Neural crest cell (in vitro differentiated cells): ENCODE measurements around the gene HMGB3. TPM values are rescaled to one million over a fixed set of nuclear protein-coding genes. Genes with fewer than 3 reads are reported as not detected.

ENCODE experiments used
- DNase-seq: peaks from one replicate; pipeline ENCODE4 v3.0.0; 2021; ENCODE audit warnings: low read depth, mixed read lengths, low spot score
- H3K27ac Mint-ChIP-seq: one replicate; pipeline ENCODE4 v1.8.0; 2021; ENCODE audit warnings: mild to moderate bottlenecking, mixed read lengths; ENCODE audit not compliant: unreplicated experiment
- H3K27me3 Mint-ChIP-seq: 2 replicates; pipeline ENCODE4 v1.8.0; 2021; ENCODE audit warnings: low read depth, mild to moderate bottlenecking, mixed read lengths
- H3K36me3 Mint-ChIP-seq: 2 replicates; pipeline ENCODE4 v1.8.0; 2021; ENCODE audit warnings: low read depth, mild to moderate bottlenecking, mixed read lengths
- H3K4me1 Mint-ChIP-seq: 2 replicates; pipeline ENCODE4 v1.8.0; 2021; ENCODE audit warnings: mixed read lengths
- H3K4me3 Mint-ChIP-seq: one replicate; pipeline ENCODE4 v1.8.0; 2021; ENCODE audit warnings: mild to moderate bottlenecking, mixed read lengths
- H3K9me3 Mint-ChIP-seq: 2 replicates; pipeline ENCODE4 v1.8.0; 2021; ENCODE audit warnings: mixed read lengths
- long read RNA-seq: library from polyadenylated mRNA; unstranded; transcript quantifications from one replicate; pipeline ENCODE4 v2.0.0, GENCODE V29; 2020
- total RNA-seq: library from RNA; stranded (reverse); gene quantifications from 2 replicates; pipeline ENCODE4 v1.2.1, GENCODE V29; 2021
- TF ChIP-seq, protein P1 (sequence below): fragments of 200-600 bp; sonication (generic); conservative IDR thresholded peaks from 2 replicates; pipeline ENCODE4 v1.5.0; 2021; ENCODE audit warnings: antibody characterized with exemption, mild to moderate bottlenecking

The HMGB3 gene
- total RNA-seq = 275 and 277 TPM in 2 replicates
- long read RNA-seq, transcript HMGB3-201 (5 exons, 3,560 nt) = major isoform, 430 of 528 reads
- long read RNA-seq, partial matches to known transcripts = 52 of 528 reads
- long read RNA-seq, other reads (novel, unspliced or antisense) = 42 of 528 reads

- Mint-ChIP-seq H3K36me3 (peaks cover 19% of the 10 kb centered on the region), H3K4me1 (peaks cover 14% of the 10 kb centered on the region), H3K27me3 (peaks cover 9% of the 10 kb centered on the region), H3K27ac (peak within 1 kb of the TSS; percentile 35), H3K9me3 (no peaks in the 10 kb centered on the region), H3K4me3 (peak within 1 kb of the TSS; percentile 87)
- TF ChIP-seq, protein P1, sequence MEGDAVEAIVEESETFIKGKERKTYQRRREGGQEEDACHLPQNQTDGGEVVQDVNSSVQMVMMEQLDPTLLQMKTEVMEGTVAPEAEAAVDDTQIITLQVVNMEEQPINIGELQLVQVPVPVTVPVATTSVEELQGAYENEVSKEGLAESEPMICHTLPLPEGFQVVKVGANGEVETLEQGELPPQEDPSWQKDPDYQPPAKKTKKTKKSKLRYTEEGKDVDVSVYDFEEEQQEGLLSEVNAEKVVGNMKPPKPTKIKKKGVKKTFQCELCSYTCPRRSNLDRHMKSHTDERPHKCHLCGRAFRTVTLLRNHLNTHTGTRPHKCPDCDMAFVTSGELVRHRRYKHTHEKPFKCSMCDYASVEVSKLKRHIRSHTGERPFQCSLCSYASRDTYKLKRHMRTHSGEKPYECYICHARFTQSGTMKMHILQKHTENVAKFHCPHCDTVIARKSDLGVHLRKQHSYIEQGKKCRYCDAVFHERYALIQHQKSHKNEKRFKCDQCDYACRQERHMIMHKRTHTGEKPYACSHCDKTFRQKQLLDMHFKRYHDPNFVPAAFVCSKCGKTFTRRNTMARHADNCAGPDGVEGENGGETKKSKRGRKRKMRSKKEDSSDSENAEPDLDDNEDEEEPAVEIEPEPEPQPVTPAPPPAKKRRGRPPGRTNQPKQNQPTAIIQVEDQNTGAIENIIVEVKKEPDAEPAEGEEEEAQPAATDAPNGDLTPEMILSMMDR = no peak
- DNase-seq = peak; percentile 78
Measured at GRCh38 chrX:150982788-150983520, at the start of gene HMGB3. Gene HMGB3, plus strand, starts transcription at chrX:150983335. Its CDS starts 2,265 bp downstream, at chrX:150985600.

DNA sequence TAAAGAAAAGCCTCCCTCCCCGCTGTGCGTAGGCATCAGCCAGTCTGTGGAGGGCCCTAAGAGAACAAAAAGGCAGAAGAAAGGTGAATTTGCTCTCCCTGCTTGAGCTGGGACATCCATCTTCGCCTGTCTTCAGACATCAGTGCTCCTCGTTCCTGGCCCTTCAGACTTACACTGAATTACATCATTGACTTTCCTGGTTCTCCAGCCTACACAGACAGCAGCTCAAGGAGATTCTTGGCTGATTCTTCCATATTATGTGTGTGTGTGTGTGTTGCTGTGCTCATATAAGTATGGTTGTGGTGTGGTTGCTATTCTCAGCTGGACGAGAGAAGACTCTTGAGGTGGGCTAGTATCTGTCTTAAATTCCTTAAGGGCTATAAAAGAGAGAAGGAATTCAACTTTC, 49.2 kb upstream of the HMGB3 start:
- no peak overlapping the region for H3K27ac Mint-ChIP-seq
- H3K4me1 Mint-ChIP-seq = no peaks in the 10 kb centered on the region
- H3K36me3 Mint-ChIP-seq = peaks cover 2% of the 10 kb centered on the region
- TF ChIP-seq, protein P1 = no peak
- no peak for DNase-seq
- no peak overlapping the region for H3K4me3 Mint-ChIP-seq
- H3K9me3 Mint-ChIP-seq = peaks cover 2% of the 10 kb centered on the region
- no peaks in the 10 kb centered on the region for H3K27me3 Mint-ChIP-seq

DNA sequence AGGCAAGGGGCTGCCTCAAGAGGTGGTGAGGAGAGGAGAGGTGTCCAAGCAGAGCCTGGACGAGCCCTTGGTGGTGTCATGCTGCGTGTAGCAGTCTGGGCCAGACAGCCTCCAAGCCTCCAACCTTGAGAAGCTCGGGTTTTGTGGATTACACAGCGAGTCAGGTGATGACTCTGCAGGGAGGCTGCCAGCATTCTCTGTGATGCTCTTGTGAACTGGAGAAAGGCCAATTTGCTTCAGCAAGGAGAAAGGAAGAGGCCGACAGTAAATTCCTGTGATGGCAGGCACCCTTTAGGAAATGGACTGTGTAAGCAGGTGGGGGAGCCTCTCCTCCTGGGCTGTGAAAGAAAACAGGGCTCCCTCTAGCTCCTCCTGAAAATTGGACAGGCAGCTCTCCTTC, 48.7 kb upstream of the HMGB3 start:
- TF ChIP-seq, protein P1 = no peak
- Mint-ChIP-seq H3K27me3 (no peaks in the 10 kb centered on the region), H3K9me3 (peaks cover 5% of the 10 kb centered on the region), H3K4me3 (no peak overlapping the region), H3K27ac (no peak overlapping the region), H3K4me1 (no peaks in the 10 kb centered on the region), H3K36me3 (peaks cover 4% of the 10 kb centered on the region)
- DNase-seq = no peak

GRCh38 chrX:150935467-150935866, 47.7 kb upstream of the HMGB3 start:
- DNase-seq = no peak
- Mint-ChIP-seq H3K36me3 (peaks cover 4% of the 10 kb centered on the region), H3K4me1 (no peaks in the 10 kb centered on the region), H3K27me3 (no peaks in the 10 kb centered on the region), H3K9me3 (peaks cover 5% of the 10 kb centered on the region), H3K4me3 (no peak overlapping the region), H3K27ac (no peak overlapping the region)
- TF ChIP-seq, protein P1 = no peak

DNA sequence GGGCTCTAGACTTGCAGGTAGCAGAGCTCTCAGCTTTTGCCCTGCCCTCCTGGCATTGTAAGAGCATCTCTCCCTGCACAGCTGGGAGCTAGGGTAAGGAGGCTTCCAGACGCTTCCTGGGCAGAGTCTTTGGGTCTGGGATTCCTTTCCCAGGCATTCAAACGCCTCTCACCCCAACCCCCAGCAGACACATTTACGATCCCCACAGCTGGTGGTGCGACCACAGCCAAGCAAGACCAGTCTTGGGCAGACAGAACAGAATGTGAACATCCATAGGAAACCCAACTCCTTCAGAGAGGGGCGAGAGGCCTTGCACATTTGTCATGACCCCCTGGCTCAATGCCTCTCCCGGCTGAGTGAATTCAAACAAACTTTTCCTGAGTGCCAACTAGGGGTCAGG, 46.6 kb upstream of the HMGB3 start:
- H3K27ac Mint-ChIP-seq = no peak overlapping the region
- TF ChIP-seq, protein P1 = no peak
- peaks cover 5% of the 10 kb centered on the region for H3K9me3 Mint-ChIP-seq
- H3K36me3 Mint-ChIP-seq = peaks cover 4% of the 10 kb centered on the region
- no peaks in the 10 kb centered on the region for H3K4me1 Mint-ChIP-seq
- DNase-seq = no peak
- no peak overlapping the region for H3K4me3 Mint-ChIP-seq
- H3K27me3 Mint-ChIP-seq = no peaks in the 10 kb centered on the region
